A549 (cell line): ENCODE data around the gene ERAL1. TPM values are rescaled to one million over a fixed set of nuclear protein-coding genes. Genes with fewer than 3 reads are reported as not detected.

Source experiments
- ATAC-seq, 2 experiments: fragments of 200-7000 bp in 1 of 2; fragments of >200 bp in 1 of 2; cut with Nextera tagmentation in 1 of 2; cut with Tn5 transposase in 1 of 2; 3 replicates each; pipeline versions ENCODE4 v1.8.0 to v1.9.1; 2018 to 2020; ENCODE audit warnings: mild to moderate bottlenecking in 1 of 2, moderate library complexity in 1 of 2
- CTCF ChIA-PET: fragments of 300-600 bp; sonication (Branson Sonifier 250); formaldehyde crosslinking; extraction: SDS; loops from one replicate; lab custom pipeline; 2021; ENCODE audit warnings: antibody characterized with exemption, inconsistent platforms; lab: Yijun Ruan, JAX
- POLR2A ChIA-PET: fragments of 350-600 bp; formaldehyde crosslinking; extraction: SDS; loops from one replicate; lab custom pipeline; 2021; ENCODE audit warnings: antibody characterized with exemption, inconsistent platforms; lab: Yijun Ruan, JAX
- DNase-seq, 2 experiments: peaks; one replicate each; pipeline versions ENCODE4 v3.0.0 to v3.0.0-alpha.2; 2011 to 2016; ENCODE audit warnings: low read depth in 1 of 2, low spot score in 1 of 2
- FAIRE-seq: peaks from 2 replicates; lab custom pipeline; 2011; peaks lifted over from hg19 to GRCh38; lab: Jason Lieb, UNC
- H3K27ac ChIP-seq, 2 experiments: fragments of >200 bp; sonication (Bioruptor Twin); formaldehyde crosslinking; 3 replicates each; pipeline ENCODE4 v1.5.1; 2016 to 2017
- H3K4me1 ChIP-seq: fragments of >200 bp; sonication (Bioruptor Twin); formaldehyde crosslinking; 3 replicates; pipeline ENCODE4 v1.6.1; 2016
- H3K4me2 ChIP-seq: fragments of >200 bp; sonication (Bioruptor Twin); formaldehyde crosslinking; 3 replicates; pipeline ENCODE4 v1.6.1; 2016
- H3K4me3 ChIP-seq: fragments of >200 bp; sonication (Bioruptor Twin); formaldehyde crosslinking; 3 replicates; pipeline ENCODE4 v1.5.1; 2016
- H3K9me3 ChIP-seq: fragments of >200 bp; sonication (Bioruptor Twin); formaldehyde crosslinking; 3 replicates; pipeline ENCODE4 v1.6.1; 2016
- ATOH8 ChIP-seq: fragments of 250-450 bp; sonication (Bioruptor Pico); IDR thresholded peaks from 2 replicates; pipeline ENCODE4 v1.5.0; 2020; ENCODE audit warnings: low read depth, mild to moderate bottlenecking, moderate library complexity
- BCL3 ChIP-seq: fragments of >200 bp; sonication (Bioruptor Twin); formaldehyde crosslinking; IDR thresholded peaks from 3 replicates; pipeline ENCODE4 v1.6.1; 2016
- CBX8 ChIP-seq: fragments of 200-600 bp; sonication (generic); IDR thresholded peaks from 2 replicates; pipeline ENCODE4 v1.6.1; 2016
- CHD2 ChIP-seq: fragments of 150-350 bp; IDR thresholded peaks from 2 replicates; pipeline ENCODE4 v1.6.1; 2014; ENCODE audit warnings: low read length; ENCODE audit not compliant: partially characterized antibody
- CTCF ChIP-seq: fragments of >200 bp; sonication (Bioruptor Twin); formaldehyde crosslinking; IDR thresholded peaks from 3 replicates; pipeline ENCODE4 v1.5.1; 2016
- E2F6 ChIP-seq: IDR thresholded peaks from 2 replicates; pipeline ENCODE4 v1.6.1; 2012; ENCODE audit warnings: low read depth, borderline replicate concordance
- EHF ChIP-seq: fragments of 250-450 bp; sonication (Bioruptor Pico); IDR thresholded peaks from 2 replicates; pipeline ENCODE4 v1.5.0; 2020; ENCODE audit warnings: mild to moderate bottlenecking
- EHMT2 ChIP-seq: fragments of 200-600 bp; sonication (generic); IDR thresholded peaks from 2 replicates; pipeline ENCODE4 v1.6.1; 2016; ENCODE audit warnings: antibody characterized with exemption, low read depth, mild to moderate bottlenecking, moderate library complexity
- ELK1 ChIP-seq: fragments of 150-350 bp; IDR thresholded peaks from 2 replicates; pipeline ENCODE4 v1.6.1; 2014; ENCODE audit warnings: low read depth, mild to moderate bottlenecking, low read length
- EP300 ChIP-seq, 2 experiments: fragments of >200 bp; sonication (Bioruptor Twin); formaldehyde crosslinking; IDR thresholded peaks; 2 replicates in 1 of 2; 3 replicates in 1 of 2; pipeline ENCODE4 v1.6.1; 2016 to 2017
- FOSL2 ChIP-seq, 2 experiments: fragments of 450-650 bp in 1 of 2; fragments of >200 bp in 1 of 2; sonication (Bioruptor Twin) in 1 of 2; formaldehyde crosslinking; IDR thresholded peaks; 2 replicates each; pipeline versions ENCODE4 v1.5.0 to v1.6.1; 2016 to 2020; ENCODE audit warnings: mild to moderate bottlenecking in 1 of 2, moderate library complexity in 1 of 2
- FOXS1 ChIP-seq: fragments of 250-450 bp; sonication (Bioruptor Pico); IDR thresholded peaks from 2 replicates; pipeline ENCODE4 v1.5.0; 2020; ENCODE audit warnings: mild to moderate bottlenecking, moderate library complexity
- GATA3 ChIP-seq: IDR thresholded peaks from 2 replicates; pipeline ENCODE4 v1.6.1; 2012; ENCODE audit warnings: borderline replicate concordance
- JUNB ChIP-seq: fragments of >200 bp; sonication (Bioruptor Twin); formaldehyde crosslinking; IDR thresholded peaks from 2 replicates; pipeline ENCODE4 v1.6.1; 2016
- MAFK ChIP-seq: fragments of 450-650 bp; IDR thresholded peaks from 2 replicates; pipeline ENCODE4 v1.6.1; 2014; ENCODE audit not compliant: partially characterized antibody
- MAX ChIP-seq: IDR thresholded peaks from 2 replicates; pipeline ENCODE4 v1.6.1; 2012
- MYC ChIP-seq: IDR thresholded peaks from 2 replicates; pipeline ENCODE4 v1.6.1; 2012; ENCODE audit warnings: mild to moderate bottlenecking, inconsistent platforms, low read length, improper control_type of control experiment, borderline replicate concordance
- NFE2L2 ChIP-seq: fragments of 150-350 bp; conservative IDR thresholded peaks from 2 replicates; pipeline ENCODE4 v1.6.1; 2014; ENCODE audit warnings: low read length
- PHF8 ChIP-seq: fragments of 200-600 bp; sonication (generic); IDR thresholded peaks from 2 replicates; pipeline ENCODE4 v1.6.1; 2016; ENCODE audit warnings: low read depth, mild to moderate bottlenecking, antibody characterized with exemption, moderate library complexity, borderline replicate concordance
- POLR2A ChIP-seq: IDR thresholded peaks from 2 replicates; pipeline ENCODE4 v1.6.1; 2012; ENCODE audit warnings: mild to moderate bottlenecking, low read length
- RAD21 ChIP-seq, 2 experiments: fragments of >200 bp in 1 of 2; sonication (Bioruptor Twin) in 1 of 2; formaldehyde crosslinking in 1 of 2; IDR thresholded peaks in 1 of 2; conservative IDR thresholded peaks in 1 of 2; 2 replicates in 1 of 2; 3 replicates in 1 of 2; pipeline ENCODE4 v1.6.1; 2012 to 2018; ENCODE audit warnings: inconsistent platforms in 1 of 2
- RCOR1 ChIP-seq: fragments of 150-350 bp; IDR thresholded peaks from 2 replicates; pipeline ENCODE4 v1.6.1; 2014; ENCODE audit warnings: antibody characterized with exemption, low read length, low read depth
- RFX5 ChIP-seq: fragments of 450-650 bp; IDR thresholded peaks from 2 replicates; pipeline ENCODE4 v1.7.1; 2014; ENCODE audit warnings: antibody characterized with exemption, mild to moderate bottlenecking, moderate library complexity
- SMC3 ChIP-seq: fragments of >200 bp; sonication (Bioruptor Twin); formaldehyde crosslinking; IDR thresholded peaks from 3 replicates; pipeline ENCODE4 v1.6.1; 2018; ENCODE audit warnings: inconsistent platforms
- ZC3H11A ChIP-seq: fragments of 450-650 bp; IDR thresholded peaks from 2 replicates; pipeline ENCODE4 v1.6.1; 2014; ENCODE audit warnings: antibody characterized with exemption, mild to moderate bottlenecking
- ZFP36 ChIP-seq: fragments of 450-650 bp; IDR thresholded peaks from 2 replicates; pipeline ENCODE4 v1.6.1; 2014; ENCODE audit warnings: borderline replicate concordance; ENCODE audit not compliant: partially characterized antibody
- ZNF302 ChIP-seq: fragments of 250-450 bp; sonication (Bioruptor Pico); IDR thresholded peaks from 2 replicates; pipeline ENCODE4 v1.9.0; 2021; ENCODE audit warnings: inconsistent platforms, mild to moderate bottlenecking, moderate library complexity
- ZSCAN20 ChIP-seq: fragments of 250-450 bp; sonication (Bioruptor Pico); IDR thresholded peaks from 2 replicates; pipeline ENCODE4 v1.8.0; 2022; ENCODE audit warnings: mild to moderate bottlenecking, moderate library complexity
- WGBS: methylation state at CpG from one replicate; pipeline ENCODE4 v1.1.6; 2017; ENCODE audit errors: missing lambda C conversion rate; 5-methylcytosine and 5-hydroxymethylcytosine counted together
- polyA plus RNA-seq, 4 experiments: library from polyadenylated mRNA; depleted of rRNA in 3 of 4; stranded (reverse); fragments of >200 nt; fragmentation: RNase III in 1 of 4; extraction: RNeasy Plus Mini Kit Qiagen cat#74134 plus additional on column Dnase treatment in 1 of 4; gene quantifications; 2 replicates in 3 of 4; 3 replicates in 1 of 4; pipeline ENCODE4 v1.2.3, GENCODE V29; 2011 to 2017

The ERAL1 gene
- polyA plus RNA-seq, 2 of the 4 experiments (the other 2 are of a cell fraction), result 78.9 to 88.3 TPM

GRCh38 chr17:28818819-28819221 lies 36.0 kb upstream of the ERAL1 start:
- H3K4me2 ChIP-seq, result no peak overlapping the region
- no peak overlapping the region for H3K4me3 ChIP-seq
- TF ChIP-seq CHD2 (no peak), ZSCAN20 (CRISPR knock-in tag) (no peak), RFX5 (no peak), MAFK (no peak), PHF8 (no peak), CTCF (no peak), JUNB (no peak), ATOH8 (CRISPR knock-in tag) (no peak), ELK1 (no peak), MYC (no peak), ZC3H11A (no peak), FOSL2 (IDR thresholded peaks at IDR 0.05) (no peak), FOSL2 (CRISPR knock-in tag; IDR thresholded peaks at IDR 0.05) (no peak), EHF (no peak), EP300 (IDR thresholded peaks at IDR 0.05) (no peak), NFE2L2 (no peak), BCL3 (no peak), FOXS1 (CRISPR knock-in tag) (no peak), POLR2A (no peak), ZNF302 (CRISPR knock-in tag) (no peak)
- TF ChIP-seq, all 56 proteins: peak for 0
- ATAC-seq (no peak), DNase-seq (no peak), FAIRE-seq (peak; percentile 39)
- 88% methylated on average over 3 of the region's 3 CpGs for WGBS
- H3K4me1 ChIP-seq, result no peaks in the 10 kb centered on the region
- no peaks in the 10 kb centered on the region for H3K9me3 ChIP-seq
- ChIA-PET POLR2A (no interaction called here), CTCF (interaction anchor here (0.9 to 2.7 kb wide), 8 partner anchors 10 to 92 kb away, joined by 3 to 12 read pairs (median 3); no protein-coding TSS in a partner anchor)
- H3K27ac ChIP-seq, result no peak overlapping the region

GRCh38 chr17:28819582-28819981 lies 35.2 kb upstream of the ERAL1 start:
- TF ChIP-seq RAD21 (conservative IDR thresholded peaks at IDR 0.05 in 1 of 2, IDR thresholded peaks at IDR 0.05 in 1 of 2) (no peak), ELK1 (no peak), RCOR1 (no peak), EHMT2 (no peak), SMC3 (no peak), GATA3 (no peak), MAX (no peak), ATOH8 (CRISPR knock-in tag) (no peak), POLR2A (no peak), CHD2 (no peak), ZFP36 (no peak), E2F6 (no peak), CBX8 (no peak)

More at GRCh38 chr17:28819582-28819981, 35.2 kb upstream of the ERAL1 start:
- H3K4me1 ChIP-seq, result no peaks in the 10 kb centered on the region
- DNase-seq (no peak), ATAC-seq (no peak), FAIRE-seq (no peak)
- POLR2A ChIA-PET, result no interaction called here
- no peak overlapping the region for H3K27ac ChIP-seq
- no peak overlapping the region for H3K4me3 ChIP-seq
- WGBS, result 39% methylated on average over 1 of the region's 1 CpG
- H3K9me3 ChIP-seq, result no peaks in the 10 kb centered on the region
- H3K4me2 ChIP-seq, result no peak overlapping the region
- CTCF ChIA-PET, result interaction anchor here (1.0 to 2.7 kb wide), 6 partner anchors 9 to 56 kb away, joined by 3 to 12 read pairs (median 4); no protein-coding TSS in a partner anchor
